ENCODE measurements around the gene ANAPC10.
"Not testable (repeated sequence)": the region's sequence is repeated elsewhere in the genome, so short reads cannot be mapped to it uniquely, and the experiment has no call there.

Gene ANAPC10, protein sequence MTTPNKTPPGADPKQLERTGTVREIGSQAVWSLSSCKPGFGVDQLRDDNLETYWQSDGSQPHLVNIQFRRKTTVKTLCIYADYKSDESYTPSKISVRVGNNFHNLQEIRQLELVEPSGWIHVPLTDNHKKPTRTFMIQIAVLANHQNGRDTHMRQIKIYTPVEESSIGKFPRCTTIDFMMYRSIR

GRCh38 chr4:145097821-145098674 lies at the start of gene ANAPC10, which contains the start of gene ABCE1:
Gene ANAPC10 (minus strand): TSS chr4:145098196. CDS start chr4:145096099, 2,097 bp downstream.
Gene ABCE1 (plus strand): TSS chr4:145098311. CDS start chr4:145104413, 6,102 bp downstream.
- in situ Hi-C loops (cut with MboI; ENCODE audit: low sequenced_read_pairs): no loop called here

DNA sequence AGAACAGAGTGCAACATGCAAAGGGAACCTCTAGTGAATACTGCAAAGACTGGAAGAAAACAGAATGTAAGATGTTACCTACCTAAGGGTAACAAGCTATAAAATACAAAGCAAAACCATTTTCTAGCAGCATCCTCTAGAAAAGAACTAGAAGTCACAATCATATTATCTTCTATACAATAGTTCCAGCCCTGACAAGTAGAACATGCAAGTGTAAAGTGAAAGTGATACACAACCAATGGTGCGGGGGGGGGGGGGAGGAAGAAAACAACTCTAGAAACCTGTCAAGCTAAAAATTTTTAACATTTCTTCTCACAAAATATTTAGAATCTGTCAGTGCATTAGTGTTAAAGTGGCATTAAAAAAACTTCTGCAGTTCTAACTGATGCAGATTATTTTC lies 38.2 kb upstream of the ANAPC10 start:
- in situ Hi-C loops (cut with MboI; ENCODE audit: low sequenced_read_pairs): not testable (repeated sequence)

DNA sequence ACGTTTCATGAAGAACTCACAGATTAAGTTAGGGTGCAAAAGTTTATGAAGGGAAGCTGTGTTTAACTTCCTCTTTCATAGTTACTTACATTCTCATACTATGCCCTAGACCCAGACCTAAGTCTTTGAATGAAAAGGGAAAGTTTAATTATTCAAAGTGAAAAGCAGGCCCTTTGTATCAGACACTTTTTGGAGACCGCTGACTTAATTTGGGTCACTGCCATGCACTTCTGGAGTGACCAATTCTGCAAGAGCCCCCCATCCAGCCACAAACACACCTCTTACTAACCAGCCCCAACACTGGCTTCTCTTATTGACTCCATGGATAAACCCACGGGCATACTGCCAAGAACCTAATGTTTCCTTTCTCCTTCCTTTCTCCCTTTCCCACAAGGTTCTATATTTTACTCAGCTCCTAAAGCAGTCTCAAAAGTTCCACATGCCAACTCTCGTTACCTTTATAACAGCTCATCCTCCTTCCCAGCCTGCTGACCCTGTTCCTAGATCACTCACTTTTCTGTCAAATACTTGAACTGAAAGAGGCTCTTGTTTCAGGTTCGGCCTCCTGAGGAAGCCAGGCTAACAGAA lies 34.6 kb upstream of the ANAPC10 start:
- in situ Hi-C loops (cut with MboI; ENCODE audit: low sequenced_read_pairs): no loop called here

- in situ Hi-C loops (cut with MboI; ENCODE audit: low sequenced_read_pairs): no loop called here
These were observed 33.9 kb upstream of the ANAPC10 start for GRCh38 chr4:145131848-145132247.

DNA sequence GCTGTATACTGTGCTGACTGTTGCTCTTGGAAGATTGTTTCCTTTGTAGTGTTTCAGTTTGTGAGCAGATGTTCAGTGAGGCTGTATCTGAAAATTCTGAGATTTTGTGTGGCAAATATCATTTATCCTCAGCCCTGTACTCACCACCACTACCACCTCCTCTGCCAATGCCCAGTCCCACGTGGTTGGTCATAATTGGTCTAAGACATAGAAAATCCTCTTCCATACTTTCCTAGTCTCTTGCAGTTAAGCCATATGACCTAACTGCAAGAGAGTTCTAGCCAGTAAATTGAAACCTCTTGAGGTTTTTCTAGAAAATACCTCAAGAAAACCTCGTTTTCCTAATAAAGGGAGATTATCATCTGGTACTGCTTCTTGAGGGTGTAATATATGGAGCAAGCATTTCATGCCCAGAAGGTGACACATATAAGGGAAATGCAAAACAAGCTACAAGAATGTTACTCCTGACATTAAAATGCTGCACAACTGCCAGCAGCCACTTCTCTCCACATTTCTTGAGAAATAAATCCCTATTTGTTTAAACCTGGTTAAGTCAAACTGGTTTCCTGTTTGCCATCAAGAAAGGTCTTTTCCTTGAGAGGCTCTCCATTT lies 32.9 kb upstream of the ANAPC10 start:
- in situ Hi-C loops (cut with MboI; ENCODE audit: low sequenced_read_pairs): no loop called here

GRCh38 chr4:145130130-145130529 lies 32.1 kb upstream of the ANAPC10 start:
- in situ Hi-C loops (cut with MboI; ENCODE audit: low sequenced_read_pairs): no loop called here

DNA sequence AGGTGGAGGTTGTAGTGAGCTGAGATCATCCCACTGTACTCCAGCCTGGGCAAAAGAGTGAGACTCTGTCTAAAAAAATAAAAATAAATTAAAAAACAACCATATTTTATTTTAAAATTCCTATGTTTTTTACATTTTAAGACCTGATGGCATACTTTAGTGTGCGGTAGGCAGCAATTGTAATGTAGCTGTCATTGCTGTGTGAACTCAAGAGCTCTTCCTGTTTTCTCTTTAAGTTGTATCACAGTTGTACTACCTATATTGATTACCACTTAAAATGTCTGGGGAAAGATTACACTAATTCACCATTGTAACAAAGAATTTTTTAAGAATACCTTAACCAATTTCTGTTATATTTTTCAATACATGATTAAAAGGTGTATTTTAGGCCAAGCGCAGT lies 27.4 kb upstream of the ANAPC10 start:
- in situ Hi-C loops (cut with MboI; ENCODE audit: low sequenced_read_pairs): no loop called here

- in situ Hi-C loops (cut with MboI; ENCODE audit: low sequenced_read_pairs): no loop called here
These were observed 10.1 kb upstream of the ANAPC10 start for GRCh38 chr4:145108128-145108527.

DNA sequence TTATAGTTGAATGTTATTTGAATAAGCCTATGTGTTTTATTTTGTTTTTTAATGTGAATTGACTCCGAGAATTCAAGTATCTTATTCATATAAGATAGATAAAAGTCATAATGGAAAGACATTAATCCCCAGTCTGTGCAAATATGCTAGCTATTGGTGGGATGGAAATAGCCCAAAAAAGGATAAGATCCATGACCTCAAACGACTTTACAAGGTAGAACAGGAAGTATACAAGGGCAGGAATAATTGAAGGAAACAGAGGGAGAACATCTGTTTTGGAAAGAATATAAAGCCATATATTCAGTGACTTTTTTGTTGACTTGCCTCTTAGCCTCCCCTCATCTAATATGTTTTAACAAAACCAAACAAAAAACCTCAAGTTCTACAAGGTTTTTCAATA lies 9.1 kb upstream of the ANAPC10 start:
- in situ Hi-C loops (cut with MboI; ENCODE audit: low sequenced_read_pairs): no loop called here

DNA sequence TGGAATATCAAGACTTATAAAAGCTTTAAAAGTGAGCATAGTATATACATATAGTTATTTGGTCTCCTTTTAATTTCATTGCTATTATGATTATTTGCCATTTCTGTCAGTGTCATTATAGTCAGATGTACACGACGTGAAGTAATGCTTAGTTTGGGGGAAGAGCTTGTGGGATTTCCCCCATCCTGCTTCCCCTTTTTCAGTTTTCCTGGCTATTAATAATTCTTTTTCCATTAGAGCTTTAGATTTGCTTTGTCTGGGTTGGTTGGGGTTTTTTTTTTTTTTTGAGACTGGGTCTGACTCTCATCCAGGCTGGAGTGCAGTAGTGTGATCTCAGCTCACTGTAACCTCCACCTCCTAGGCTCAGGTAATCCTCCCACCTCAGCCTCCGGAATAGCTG lies 5.5 kb upstream of the ANAPC10 start:
- in situ Hi-C loops (cut with MboI; ENCODE audit: low sequenced_read_pairs): no loop called here

- in situ Hi-C loops (cut with MboI; ENCODE audit: low sequenced_read_pairs): no loop called here
These were observed 4.6 kb upstream of the ANAPC10 start for GRCh38 chr4:145102619-145103018.

GRCh38 chr4:145101091-145101490 lies 3.1 kb upstream of the ANAPC10 start:
- in situ Hi-C loops (cut with MboI; ENCODE audit: low sequenced_read_pairs): no loop called here

- in situ Hi-C loops (cut with MboI; ENCODE audit: low sequenced_read_pairs): no loop called here
These were observed 1.7 kb upstream of the ANAPC10 start for GRCh38 chr4:145099653-145100052.

- in situ Hi-C loops (cut with MboI; ENCODE audit: low sequenced_read_pairs): no loop called here
These were observed 660 bp upstream of the ANAPC10 start for GRCh38 chr4:145098675-145099037.

- in situ Hi-C loops (cut with MboI; ENCODE audit: low sequenced_read_pairs): no loop called here
These were observed 620 bp downstream of the ANAPC10 start for GRCh38 chr4:145097331-145097820.

DNA sequence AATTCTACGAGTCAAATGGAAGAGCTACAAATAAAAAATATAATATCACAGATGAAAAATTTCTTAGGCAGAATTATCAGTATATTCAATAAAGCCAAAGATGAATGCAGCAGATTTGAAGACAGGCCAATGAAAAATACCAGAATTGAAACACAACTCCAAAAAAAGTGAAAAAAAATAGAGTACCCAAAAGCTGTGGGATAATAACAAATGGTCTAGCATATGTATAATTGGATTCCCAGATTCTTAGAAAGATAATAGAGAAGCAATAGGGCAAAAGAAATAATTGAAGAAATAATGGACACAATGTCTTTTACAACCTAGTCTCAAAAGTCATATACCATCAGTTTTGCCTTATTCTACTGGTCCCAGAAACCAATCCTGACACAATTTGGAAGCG lies 4.4 kb downstream of the ANAPC10 start:
- in situ Hi-C loops (cut with MboI; ENCODE audit: low sequenced_read_pairs): no loop called here

- in situ Hi-C loops (cut with MboI; ENCODE audit: low sequenced_read_pairs): no loop called here
These were observed 7.6 kb downstream of the ANAPC10 start for GRCh38 chr4:145090380-145090779.

DNA sequence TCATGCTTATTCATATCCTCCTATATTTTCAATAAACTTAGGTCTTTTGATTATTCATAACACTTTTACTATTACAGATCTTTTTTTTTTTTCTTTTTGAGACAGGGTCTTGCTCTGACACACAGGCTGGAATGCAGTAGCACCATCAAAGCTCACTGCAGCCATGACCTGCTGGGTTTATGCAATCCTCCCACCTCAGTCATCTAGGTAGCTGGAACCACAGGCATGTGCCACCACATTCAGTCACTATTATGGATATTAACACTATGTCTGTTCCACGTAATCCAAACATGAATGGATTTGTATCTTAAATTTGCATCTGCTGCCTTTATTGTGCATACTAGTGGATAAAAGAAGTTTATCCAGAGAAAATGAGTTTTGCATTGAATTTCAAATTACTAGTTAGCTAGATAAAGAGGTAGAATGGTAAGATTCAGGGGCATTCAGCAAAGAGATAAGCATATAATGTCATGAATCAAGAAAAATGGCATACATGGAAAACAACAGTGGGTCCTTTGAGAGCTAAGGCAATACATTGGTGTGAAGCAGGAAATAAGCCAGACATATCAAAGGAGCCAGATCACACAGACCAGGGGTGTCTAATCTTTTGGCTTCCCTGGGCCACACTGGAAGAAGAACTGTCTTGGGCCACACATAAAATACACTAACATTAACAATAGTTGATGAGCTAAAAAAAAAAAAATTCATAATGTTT lies 13.9 kb downstream of the ANAPC10 start:
- in situ Hi-C loops (cut with MboI; ENCODE audit: low sequenced_read_pairs): no loop called here

- in situ Hi-C loops (cut with MboI; ENCODE audit: low sequenced_read_pairs): no loop called here
These were observed 16.2 kb downstream of the ANAPC10 start for GRCh38 chr4:145081756-145082155.

DNA sequence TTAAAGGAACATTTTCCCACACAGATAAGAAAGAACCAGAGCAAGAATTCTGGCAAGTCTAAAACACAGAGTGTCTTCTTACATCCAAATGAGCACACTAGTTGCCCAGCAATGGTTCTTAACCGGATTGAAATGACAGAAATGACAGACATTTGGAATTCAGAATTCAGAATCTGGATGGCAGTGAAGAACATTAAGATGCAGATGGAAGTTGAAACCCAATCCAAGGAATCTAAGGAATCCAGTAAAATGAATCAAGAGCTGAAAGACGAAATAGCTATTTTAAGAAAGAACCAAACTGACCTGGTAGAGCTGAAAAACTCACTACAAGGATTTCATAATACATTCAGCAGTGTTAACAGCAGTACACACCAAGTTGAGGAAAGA lies 21.5 kb downstream of the ANAPC10 start:
- in situ Hi-C loops (cut with MboI; ENCODE audit: low sequenced_read_pairs): no loop called here

All from HL-60/S4 treated with phorbol 12-myristate 13-acetate at 8.2 ng/mL for 4 days and 3 days (cell line).